SK-N-SH (cell line): ENCODE measurements around the gene DEFB114. TPM values are rescaled to one million over a fixed set of nuclear protein-coding genes. Genes with fewer than 3 reads are reported as not detected.

Experiments
- CTCF ChIA-PET: fragments of 300-600, 350-600 bp; formaldehyde crosslinking; extraction: SDS; loops from one replicate; lab custom pipeline; 2021; lab: Yijun Ruan, JAX
- POLR2A ChIA-PET: fragments of 350-600 bp; sonication (Branson Sonifier 250); formaldehyde crosslinking; extraction: SDS; loops from one replicate; lab custom pipeline; 2020; ENCODE audit warnings: antibody characterized with exemption, inconsistent platforms; lab: Yijun Ruan, JAX
- DNase-seq: peaks from one replicate; pipeline ENCODE4 v3.0.0; 2012
- H2AFZ ChIP-seq: fragments of 200-600 bp; sonication (generic); 2 replicates; pipeline ENCODE4 v1.8.1; 2016; ENCODE audit warnings: antibody characterized with exemption, mild to moderate bottlenecking, low read depth
- H3F3A ChIP-seq: fragments of 200-600 bp; sonication (generic); replicated peaks from 2 replicates; pipeline ENCODE3; 2016; ENCODE audit warnings: antibody characterized with exemption, mild to moderate bottlenecking; ENCODE audit not compliant: insufficient read depth
- H3K27ac ChIP-seq, 2 experiments: fragments of 200-500 bp in 1 of 2; fragments of 200-600 bp in 1 of 2; sonication (Bioruptor generic) in 1 of 2; sonication (generic), shearing (Covaris generic) in 1 of 2; 2 replicates each; pipeline versions ENCODE4 v1.5.1 to v1.6.1; 2014 to 2016; ENCODE audit warnings: low read depth in 2 of 2, inconsistent platforms in 1 of 2, low read length in 1 of 2, mild to moderate bottlenecking in 1 of 2, mixed read lengths in 1 of 2
- H3K27me3 ChIP-seq: fragments of 200-600 bp; sonication (generic), shearing (Covaris generic); 2 replicates; pipeline ENCODE4 v1.6.1; 2016; ENCODE audit warnings: mixed run types; ENCODE audit not compliant: insufficient read depth
- H3K36me3 ChIP-seq, 2 experiments: fragments of 200-500 bp in 1 of 2; fragments of 200-600 bp in 1 of 2; sonication (Bioruptor generic) in 1 of 2; sonication (generic) in 1 of 2; replicated peaks in 1 of 2; 2 replicates each; pipeline versions ENCODE3 to v1.5.1; 2014 to 2016; ENCODE audit warnings: low read length in 1 of 2, mild to moderate bottlenecking in 1 of 2; ENCODE audit not compliant: insufficient read depth in 2 of 2, control insufficient read depth in 1 of 2
- H3K4me1 ChIP-seq, 2 experiments: fragments of 200-500 bp in 1 of 2; fragments of 200-600 bp in 1 of 2; sonication (Bioruptor generic) in 1 of 2; sonication (generic), shearing (Covaris generic) in 1 of 2; 2 replicates each; pipeline versions ENCODE4 v1.5.1 to v1.6.1; 2014 to 2016; ENCODE audit warnings: low read depth in 1 of 2, low read length in 1 of 2, mixed run types in 1 of 2; ENCODE audit not compliant: insufficient read depth in 2 of 2, control insufficient read depth in 1 of 2
- H3K4me2 ChIP-seq: fragments of 200-600 bp; sonication (generic), shearing (Covaris generic); 2 replicates; pipeline ENCODE4 v1.6.1; 2017; ENCODE audit warnings: mixed run types
- H3K4me3 ChIP-seq, 2 experiments: fragments of 200-500 bp in 1 of 2; fragments of 200-600 bp in 1 of 2; sonication (Bioruptor generic) in 1 of 2; sonication (generic), shearing (Covaris generic) in 1 of 2; 2 replicates each; pipeline versions ENCODE4 v1.5.1 to v1.8.1; 2014 to 2016; ENCODE audit warnings: low read depth in 2 of 2, inconsistent platforms in 1 of 2, low read length in 1 of 2, mild to moderate bottlenecking in 1 of 2, mixed read lengths in 1 of 2, moderate library complexity in 1 of 2
- H3K79me2 ChIP-seq: fragments of 200-600 bp; sonication (generic); 2 replicates; pipeline ENCODE4 v1.8.1; 2017; ENCODE audit warnings: mild to moderate bottlenecking; ENCODE audit not compliant: insufficient read depth
- H3K9ac ChIP-seq: fragments of 200-600 bp; sonication (generic); 2 replicates; pipeline ENCODE4 v1.6.1; 2017; ENCODE audit warnings: mixed run types
- H3K9me2 ChIP-seq: fragments of 200-600 bp; sonication (generic); 2 replicates; pipeline ENCODE4 v1.6.1; 2017; ENCODE audit warnings: mixed run types
- H3K9me3 ChIP-seq: fragments of 200-600 bp; sonication (generic); 2 replicates; pipeline ENCODE4 v1.6.1; 2017; ENCODE audit warnings: mixed run types, mild to moderate bottlenecking, moderate library complexity
- H4K20me1 ChIP-seq: fragments of 200-600 bp; sonication (generic); 2 replicates; pipeline ENCODE4 v1.6.1; 2017; ENCODE audit warnings: mild to moderate bottlenecking, mixed run types; ENCODE audit not compliant: insufficient read depth
- CHD2 ChIP-seq: fragments of 150-350 bp; IDR thresholded peaks from 2 replicates; pipeline ENCODE4 v1.6.1; 2018; ENCODE audit warnings: low read length; ENCODE audit not compliant: partially characterized antibody
- ELF1 ChIP-seq: IDR thresholded peaks from 2 replicates; pipeline ENCODE4 v1.4.0; 2012
- EP300 ChIP-seq, 2 experiments: IDR thresholded peaks; 2 replicates each; pipeline versions ENCODE4 v1.4.0 to v1.6.1; 2012; ENCODE audit warnings: borderline replicate concordance in 1 of 2, low read depth in 1 of 2, low read length in 1 of 2
- EZH2phosphoT487 ChIP-seq: fragments of 200-600 bp; sonication (generic); IDR thresholded peaks from 2 replicates; pipeline ENCODE4 v1.6.1; 2017; ENCODE audit warnings: low read depth, mixed run types, mild to moderate bottlenecking, antibody characterized with exemption, moderate library complexity, borderline replicate concordance
- FOXJ3 ChIP-seq: sonication (generic); formaldehyde crosslinking; IDR thresholded peaks from 2 replicates; pipeline ENCODE4 v1.5.1; 2020; ENCODE audit warnings: mild to moderate bottlenecking, missing genetic modification reagents
- GABPA ChIP-seq: IDR thresholded peaks from 2 replicates; pipeline ENCODE4 v1.4.0; 2012; ENCODE audit warnings: low read depth, mild to moderate bottlenecking
- MEF2A ChIP-seq: IDR thresholded peaks from 2 replicates; pipeline ENCODE4 v1.4.0; 2012; ENCODE audit warnings: low read depth, borderline replicate concordance
- MXI1 ChIP-seq: IDR thresholded peaks from 2 replicates; pipeline ENCODE4 v1.6.1; 2012; ENCODE audit warnings: mild to moderate bottlenecking, low read depth, low read length, improper control_type of control experiment
- NRF1 ChIP-seq: IDR thresholded peaks from 2 replicates; pipeline ENCODE4 v1.6.1; 2012; ENCODE audit warnings: low read depth, mild to moderate bottlenecking, low read length
- RCOR1 ChIP-seq: fragments of 150-350 bp; IDR thresholded peaks from 2 replicates; pipeline ENCODE4 v1.6.1; 2017; ENCODE audit warnings: antibody characterized with exemption, low read length
- RXRA ChIP-seq: IDR thresholded peaks from 2 replicates; pipeline ENCODE4 v1.4.0; 2012; ENCODE audit warnings: low read depth, mild to moderate bottlenecking, borderline replicate concordance
- SMC3 ChIP-seq: IDR thresholded peaks from 2 replicates; pipeline ENCODE4 v1.6.1; 2012; ENCODE audit warnings: low read depth, low read length, improper control_type of control experiment
- TEAD4 ChIP-seq: IDR thresholded peaks from 2 replicates; pipeline ENCODE4 v1.4.0; 2012; ENCODE audit warnings: mild to moderate bottlenecking, borderline replicate concordance; ENCODE audit not compliant: insufficient read depth
- YY1 ChIP-seq: IDR thresholded peaks from 2 replicates; pipeline ENCODE4 v1.4.0; 2012; ENCODE audit warnings: low read depth, mild to moderate bottlenecking
- WGBS: methylation state at CpG from one replicate; pipeline ENCODE4 v1.1.6; 2017; ENCODE audit warnings: low lambda C conversion rate; 5-methylcytosine and 5-hydroxymethylcytosine counted together
- polyA plus RNA-seq, 3 experiments: library from polyadenylated mRNA; depleted of rRNA; stranded (reverse); fragments of >200 nt; gene quantifications; 2 replicates each; pipeline ENCODE4 v1.2.3, GENCODE V29; 2012
- TF ChIP-seq, protein P1 (sequence below): fragments of 150-350 bp; IDR thresholded peaks from 2 replicates; pipeline ENCODE4 v1.6.1; 2016; ENCODE audit warnings: mild to moderate bottlenecking, low read depth, low read length
- TF ChIP-seq, protein P2 (sequence below): IDR thresholded peaks from 2 replicates; pipeline ENCODE4 v1.4.0; 2012; ENCODE audit warnings: low read depth, borderline replicate concordance
- TF ChIP-seq, protein P3 (sequence below): fragments of 150-350 bp; IDR thresholded peaks from 2 replicates; pipeline ENCODE4 v1.6.1; 2017; ENCODE audit warnings: antibody characterized with exemption, low read length, low read depth, borderline replicate concordance
- TF ChIP-seq, protein P4 (sequence below): IDR thresholded peaks from 2 replicates; pipeline ENCODE4 v1.4.0; 2012; ENCODE audit warnings: low read depth, borderline replicate concordance
- TF ChIP-seq, protein P5 (sequence below): fragments of 200-600 bp; sonication (generic); IDR thresholded peaks from 2 replicates; pipeline ENCODE4 v1.6.1; 2017; ENCODE audit warnings: antibody characterized with exemption, mild to moderate bottlenecking, moderate library complexity

Gene DEFB114
- polyA plus RNA-seq, 1 of the 3 experiments (the other 2 are of a cell fraction), result not detected

DNA sequence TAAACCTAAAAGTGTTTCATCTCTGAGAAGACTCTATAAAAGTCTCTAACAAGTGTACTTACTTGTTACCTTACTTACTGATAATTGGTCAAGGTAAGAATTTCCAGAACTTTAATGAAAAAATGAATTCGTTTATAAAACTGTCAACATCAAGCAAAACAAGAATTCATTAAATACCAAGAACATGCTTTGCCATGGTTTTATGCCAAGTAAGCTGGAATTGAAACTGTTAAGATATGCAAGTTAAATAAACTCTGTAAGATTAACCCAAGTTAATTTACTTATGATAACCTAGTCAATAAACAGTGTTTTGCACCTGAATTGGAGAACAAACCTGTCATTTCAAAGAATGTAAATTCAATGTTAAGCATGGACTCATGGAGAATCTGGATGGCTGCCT, 22.6 kb upstream of the DEFB114 start:
- no peaks in the 10 kb centered on the region for H3K36me3 ChIP-seq
- DNase-seq, result no peak
- no peaks in the 10 kb centered on the region for H3F3A ChIP-seq
- H4K20me1 ChIP-seq, result no peaks in the 10 kb centered on the region
- H3K4me1 ChIP-seq, result no peaks in the 10 kb centered on the region
- H3K79me2 ChIP-seq, result no peaks in the 10 kb centered on the region
- CTCF ChIA-PET, result no interaction called here
- no peak overlapping the region for H3K4me2 ChIP-seq
- H2AFZ ChIP-seq, result no peak overlapping the region
- no peaks in the 10 kb centered on the region for H3K9me3 ChIP-seq
- no peak for TF ChIP-seq RCOR1
- no peak for TF ChIP-seq GABPA
- no peak for TF ChIP-seq TEAD4
- no peak for TF ChIP-seq MEF2A
- TF ChIP-seq, protein P1, sequence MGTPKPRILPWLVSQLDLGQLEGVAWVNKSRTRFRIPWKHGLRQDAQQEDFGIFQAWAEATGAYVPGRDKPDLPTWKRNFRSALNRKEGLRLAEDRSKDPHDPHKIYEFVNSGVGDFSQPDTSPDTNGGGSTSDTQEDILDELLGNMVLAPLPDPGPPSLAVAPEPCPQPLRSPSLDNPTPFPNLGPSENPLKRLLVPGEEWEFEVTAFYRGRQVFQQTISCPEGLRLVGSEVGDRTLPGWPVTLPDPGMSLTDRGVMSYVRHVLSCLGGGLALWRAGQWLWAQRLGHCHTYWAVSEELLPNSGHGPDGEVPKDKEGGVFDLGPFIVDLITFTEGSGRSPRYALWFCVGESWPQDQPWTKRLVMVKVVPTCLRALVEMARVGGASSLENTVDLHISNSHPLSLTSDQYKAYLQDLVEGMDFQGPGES, result no peak
- TF ChIP-seq EP300 (IDR thresholded peaks at IDR 0.05; ENCODE audit: borderline replicate concordance in 1 of 2, low read depth in 1 of 2, low read length in 1 of 2), result no peak
- TF ChIP-seq ELF1, result no peak
- TF ChIP-seq FOXJ3, result no peak
- TF ChIP-seq, protein P2, sequence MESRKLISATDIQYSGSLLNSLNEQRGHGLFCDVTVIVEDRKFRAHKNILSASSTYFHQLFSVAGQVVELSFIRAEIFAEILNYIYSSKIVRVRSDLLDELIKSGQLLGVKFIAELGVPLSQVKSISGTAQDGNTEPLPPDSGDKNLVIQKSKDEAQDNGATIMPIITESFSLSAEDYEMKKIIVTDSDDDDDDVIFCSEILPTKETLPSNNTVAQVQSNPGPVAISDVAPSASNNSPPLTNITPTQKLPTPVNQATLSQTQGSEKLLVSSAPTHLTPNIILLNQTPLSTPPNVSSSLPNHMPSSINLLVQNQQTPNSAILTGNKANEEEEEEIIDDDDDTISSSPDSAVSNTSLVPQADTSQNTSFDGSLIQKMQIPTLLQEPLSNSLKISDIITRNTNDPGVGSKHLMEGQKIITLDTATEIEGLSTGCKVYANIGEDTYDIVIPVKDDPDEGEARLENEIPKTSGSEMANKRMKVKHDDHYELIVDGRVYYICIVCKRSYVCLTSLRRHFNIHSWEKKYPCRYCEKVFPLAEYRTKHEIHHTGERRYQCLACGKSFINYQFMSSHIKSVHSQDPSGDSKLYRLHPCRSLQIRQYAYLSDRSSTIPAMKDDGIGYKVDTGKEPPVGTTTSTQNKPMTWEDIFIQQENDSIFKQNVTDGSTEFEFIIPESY, result no peak
- TF ChIP-seq EZH2phosphoT487, result no peak
- no peak for TF ChIP-seq MXI1
- TF ChIP-seq RXRA, result no peak
- TF ChIP-seq, protein P3, sequence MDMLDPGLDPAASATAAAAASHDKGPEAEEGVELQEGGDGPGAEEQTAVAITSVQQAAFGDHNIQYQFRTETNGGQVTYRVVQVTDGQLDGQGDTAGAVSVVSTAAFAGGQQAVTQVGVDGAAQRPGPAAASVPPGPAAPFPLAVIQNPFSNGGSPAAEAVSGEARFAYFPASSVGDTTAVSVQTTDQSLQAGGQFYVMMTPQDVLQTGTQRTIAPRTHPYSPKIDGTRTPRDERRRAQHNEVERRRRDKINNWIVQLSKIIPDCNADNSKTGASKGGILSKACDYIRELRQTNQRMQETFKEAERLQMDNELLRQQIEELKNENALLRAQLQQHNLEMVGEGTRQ, result no peak
- no peak for TF ChIP-seq YY1
- TF ChIP-seq, protein P4, sequence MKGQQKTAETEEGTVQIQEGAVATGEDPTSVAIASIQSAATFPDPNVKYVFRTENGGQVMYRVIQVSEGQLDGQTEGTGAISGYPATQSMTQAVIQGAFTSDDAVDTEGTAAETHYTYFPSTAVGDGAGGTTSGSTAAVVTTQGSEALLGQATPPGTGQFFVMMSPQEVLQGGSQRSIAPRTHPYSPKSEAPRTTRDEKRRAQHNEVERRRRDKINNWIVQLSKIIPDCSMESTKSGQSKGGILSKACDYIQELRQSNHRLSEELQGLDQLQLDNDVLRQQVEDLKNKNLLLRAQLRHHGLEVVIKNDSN, result no peak
- no peak for TF ChIP-seq CHD2
- TF ChIP-seq NRF1, result no peak
- TF ChIP-seq, protein P5, sequence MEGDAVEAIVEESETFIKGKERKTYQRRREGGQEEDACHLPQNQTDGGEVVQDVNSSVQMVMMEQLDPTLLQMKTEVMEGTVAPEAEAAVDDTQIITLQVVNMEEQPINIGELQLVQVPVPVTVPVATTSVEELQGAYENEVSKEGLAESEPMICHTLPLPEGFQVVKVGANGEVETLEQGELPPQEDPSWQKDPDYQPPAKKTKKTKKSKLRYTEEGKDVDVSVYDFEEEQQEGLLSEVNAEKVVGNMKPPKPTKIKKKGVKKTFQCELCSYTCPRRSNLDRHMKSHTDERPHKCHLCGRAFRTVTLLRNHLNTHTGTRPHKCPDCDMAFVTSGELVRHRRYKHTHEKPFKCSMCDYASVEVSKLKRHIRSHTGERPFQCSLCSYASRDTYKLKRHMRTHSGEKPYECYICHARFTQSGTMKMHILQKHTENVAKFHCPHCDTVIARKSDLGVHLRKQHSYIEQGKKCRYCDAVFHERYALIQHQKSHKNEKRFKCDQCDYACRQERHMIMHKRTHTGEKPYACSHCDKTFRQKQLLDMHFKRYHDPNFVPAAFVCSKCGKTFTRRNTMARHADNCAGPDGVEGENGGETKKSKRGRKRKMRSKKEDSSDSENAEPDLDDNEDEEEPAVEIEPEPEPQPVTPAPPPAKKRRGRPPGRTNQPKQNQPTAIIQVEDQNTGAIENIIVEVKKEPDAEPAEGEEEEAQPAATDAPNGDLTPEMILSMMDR, result no peak
- TF ChIP-seq SMC3, result no peak
- H3K27me3 ChIP-seq, result no peaks in the 10 kb centered on the region
- 0% methylated on average over 1 of the region's 1 CpG for WGBS
- H3K9me2 ChIP-seq, result no peaks in the 10 kb centered on the region
- no peak overlapping the region for H3K9ac ChIP-seq
- no peak overlapping the region for H3K27ac ChIP-seq
- no peak overlapping the region for H3K4me3 ChIP-seq
- POLR2A ChIA-PET, result no interaction called here
